Lung (tissue), 12 donors: Measurements from ENCODE around the gene GRID2. TPM values are rescaled to one million over a fixed set of nuclear protein-coding genes. Genes with fewer than 3 reads are reported as not detected.

Experiments
- ATAC-seq: fragments of 200-7000 bp; cut with Tn5 transposase; one replicate; pipeline ENCODE4 v1.9.1; 2020; ENCODE audit warnings: moderate number of reproducible peaks; ENCODE audit not compliant: insufficient read depth, low FRiP score
- DNase-seq, 3 donors: peaks; one replicate each; pipeline ENCODE4 v3.0.0-alpha.2; 2013 to 2017
- H3K27ac ChIP-seq, 2 donors: one replicate each; pipeline ENCODE4 v1.5.1; 2013; ENCODE audit warnings: mild to moderate bottlenecking in 2 of 2, moderate library complexity in 2 of 2, control low read depth in 1 of 2, inconsistent platforms in 1 of 2, low read depth in 1 of 2, low read length in 1 of 2
- H3K27me3 ChIP-seq, 3 donors: one replicate each; pipeline ENCODE4 v1.5.1; 2013; ENCODE audit warnings: low read length in 2 of 3; ENCODE audit not compliant: control insufficient read depth in 3 of 3, insufficient read depth in 3 of 3
- H3K36me3 ChIP-seq, 4 donors: one replicate each; pipeline ENCODE4 v1.5.1; 2013; ENCODE audit warnings: low read length in 4 of 4, mild to moderate bottlenecking in 1 of 4, moderate library complexity in 1 of 4; ENCODE audit not compliant: control insufficient read depth in 4 of 4, insufficient read depth in 4 of 4
- H3K4me1 ChIP-seq, 5 donors: one replicate each; pipeline ENCODE4 v1.5.1; 2013; ENCODE audit warnings: low read length in 5 of 5, mild to moderate bottlenecking in 2 of 5, moderate library complexity in 1 of 5; ENCODE audit not compliant: control insufficient read depth in 5 of 5, insufficient read depth in 5 of 5
- H3K4me3 ChIP-seq: one replicate; pipeline ENCODE4 v1.5.1; 2013; ENCODE audit warnings: mild to moderate bottlenecking, control low read depth, moderate library complexity
- H3K9ac ChIP-seq, 2 donors: one replicate each; pipeline ENCODE4 v1.5.1; 2013; ENCODE audit warnings: low read length in 2 of 2, control low read depth in 1 of 2; ENCODE audit not compliant: insufficient read depth in 1 of 2
- H3K9me3 ChIP-seq, 4 donors: one replicate each; pipeline ENCODE4 v1.5.1; 2013; ENCODE audit warnings: low read length in 3 of 4, mild to moderate bottlenecking in 1 of 4, moderate library complexity in 1 of 4; ENCODE audit not compliant: control insufficient read depth in 4 of 4, insufficient read depth in 3 of 4
- WGBS, 2 donors: extraction: QIAGEN DNeasy Blood & Tissue Kit; methylation state at CpG; one replicate each; pipeline ENCODE4 v1.1.7; 2013; 5-methylcytosine and 5-hydroxymethylcytosine counted together
- polyA plus RNA-seq, 2 donors: library from polyadenylated mRNA; stranded (reverse); fragments of 200-250 nt; gene quantifications; one replicate each; pipeline ENCODE4 v1.2.1, GENCODE V29; 2013
- total RNA-seq, 2 donors: library from RNA; depleted of rRNA in 1 of 2; stranded (reverse); fragments of >200 nt in 1 of 2; gene quantifications; one replicate each; pipeline ENCODE4 v1.2.1, GENCODE V29; 2014 to 2021
- TF ChIP-seq, protein P1 (sequence below): IDR thresholded peaks from 2 replicates; pipeline ENCODE4 v1.5.1; 2012; ENCODE audit warnings: mild to moderate bottlenecking; ENCODE audit errors: control extremely low read depth, extremely low read depth
- donor health status: control.
- donor health status: control.
- donor health status: Bipolar disorder and iron deficiency.
- donor health status: healthy.
- donor health status: DM: yes; HTN: yes; CAD: no.

Gene GRID2
- total and polyA plus RNA-seq, 4 donors = 0.09 to 1.3 TPM; not detected in 2

DNA sequence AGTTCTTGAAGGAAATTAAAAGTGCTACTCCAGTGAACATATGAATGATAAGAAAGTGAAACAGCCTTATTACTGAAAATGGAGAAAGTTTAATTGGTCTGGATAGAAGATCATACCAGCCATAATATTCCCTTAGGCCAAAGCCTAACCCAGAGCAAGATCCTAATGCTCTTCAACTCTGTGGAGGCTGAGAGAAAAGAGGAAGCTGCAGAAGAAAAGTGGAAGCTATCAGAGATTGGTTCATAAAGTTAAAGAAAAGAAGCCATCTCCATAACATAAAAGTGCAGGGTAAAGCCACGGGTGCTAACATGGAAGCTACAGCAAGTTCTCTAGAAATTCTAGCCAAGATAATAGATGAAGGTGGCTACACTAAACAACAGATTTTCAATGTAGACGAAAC lies 1439.3 kb downstream of the GRID2 start:
- Histone ChIP-seq H3K4me3 (no peak overlapping the region), H3K4me1 (peaks cover 0 to 11% (median 0%) of the 10 kb centered on the region in 5 donors), H3K9ac (no peak overlapping the region), H3K36me3 (no peaks in the 10 kb centered on the region), H3K27me3 (no peaks in the 10 kb centered on the region), H3K9me3 (no peaks in the 10 kb centered on the region), H3K27ac (no peak overlapping the region)
- DNase-seq = no peak
- TF ChIP-seq, protein P1, sequence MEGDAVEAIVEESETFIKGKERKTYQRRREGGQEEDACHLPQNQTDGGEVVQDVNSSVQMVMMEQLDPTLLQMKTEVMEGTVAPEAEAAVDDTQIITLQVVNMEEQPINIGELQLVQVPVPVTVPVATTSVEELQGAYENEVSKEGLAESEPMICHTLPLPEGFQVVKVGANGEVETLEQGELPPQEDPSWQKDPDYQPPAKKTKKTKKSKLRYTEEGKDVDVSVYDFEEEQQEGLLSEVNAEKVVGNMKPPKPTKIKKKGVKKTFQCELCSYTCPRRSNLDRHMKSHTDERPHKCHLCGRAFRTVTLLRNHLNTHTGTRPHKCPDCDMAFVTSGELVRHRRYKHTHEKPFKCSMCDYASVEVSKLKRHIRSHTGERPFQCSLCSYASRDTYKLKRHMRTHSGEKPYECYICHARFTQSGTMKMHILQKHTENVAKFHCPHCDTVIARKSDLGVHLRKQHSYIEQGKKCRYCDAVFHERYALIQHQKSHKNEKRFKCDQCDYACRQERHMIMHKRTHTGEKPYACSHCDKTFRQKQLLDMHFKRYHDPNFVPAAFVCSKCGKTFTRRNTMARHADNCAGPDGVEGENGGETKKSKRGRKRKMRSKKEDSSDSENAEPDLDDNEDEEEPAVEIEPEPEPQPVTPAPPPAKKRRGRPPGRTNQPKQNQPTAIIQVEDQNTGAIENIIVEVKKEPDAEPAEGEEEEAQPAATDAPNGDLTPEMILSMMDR = no peak
- 79 to 89% methylated on average over 2 of the region's 2 CpGs for WGBS, 2 donors
- ATAC-seq = no peak

DNA sequence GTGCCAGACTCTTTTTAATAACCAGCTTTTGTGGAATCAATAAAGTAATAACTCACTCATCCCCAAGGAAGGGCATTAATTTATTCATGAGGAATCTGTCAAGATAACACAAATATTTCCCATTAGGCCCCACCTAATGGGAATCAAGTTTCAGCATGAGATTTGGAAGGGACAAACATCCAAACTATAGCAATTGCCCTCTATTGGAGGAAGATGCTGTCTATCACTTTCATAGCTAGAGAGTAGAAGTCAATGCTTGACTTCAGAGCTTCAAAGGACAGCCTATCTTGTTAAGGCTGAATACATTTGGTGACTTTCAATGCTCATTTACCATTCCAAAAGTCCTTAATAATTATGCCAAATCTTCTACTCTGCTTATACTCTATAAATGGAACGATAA lies 1439.9 kb downstream of the GRID2 start:
- WGBS, 2 donors = 93 to 95% methylated on average over 1 of the region's 1 CpG
- DNase-seq (no peak), ATAC-seq (no peak)
- H3K9ac ChIP-seq = no peak overlapping the region
- no peak overlapping the region for H3K27ac ChIP-seq
- H3K9me3 ChIP-seq = no peaks in the 10 kb centered on the region
- H3K36me3 ChIP-seq = no peaks in the 10 kb centered on the region
- H3K4me3 ChIP-seq = no peak overlapping the region
- no peaks in the 10 kb centered on the region for H3K27me3 ChIP-seq
- TF ChIP-seq, protein P1 = no peak
- peaks cover 0 to 11% (median 0%) of the 10 kb centered on the region in 5 donors for H3K4me1 ChIP-seq

DNA sequence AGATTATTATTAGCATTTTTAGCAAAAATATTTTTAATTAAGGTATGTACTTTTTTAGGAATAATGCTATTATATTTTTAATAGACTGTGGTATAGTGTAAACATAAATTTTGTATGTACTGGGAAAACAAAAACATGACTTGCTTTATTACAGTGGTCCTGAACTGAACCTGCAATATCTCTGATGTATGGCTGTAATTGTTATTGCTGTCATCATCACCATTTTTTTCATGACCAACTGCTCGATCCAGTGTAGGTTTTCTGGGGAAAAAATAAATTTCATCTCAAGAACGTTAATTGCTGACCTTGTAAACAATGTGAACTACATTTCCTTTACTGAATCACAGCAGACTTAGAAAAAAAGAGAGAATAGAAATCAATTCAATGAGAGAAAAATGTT lies 1441.2 kb downstream of the GRID2 start:
- WGBS, 2 donors = 44 to 61% methylated on average over 2 of the region's 2 CpGs
- no peaks in the 10 kb centered on the region for H3K9me3 ChIP-seq
- no peak for ATAC-seq

More for the DNA sequence above, 1441.2 kb downstream of the GRID2 start:
- Histone ChIP-seq H3K27me3 (no peaks in the 10 kb centered on the region), H3K4me1 (peaks cover 0 to 11% (median 0%) of the 10 kb centered on the region in 5 donors), H3K27ac (no peak overlapping the region), H3K4me3 (no peak overlapping the region), H3K9ac (no peak overlapping the region), H3K36me3 (no peaks in the 10 kb centered on the region)
- TF ChIP-seq, protein P1 = no peak
- no peak for DNase-seq
